Measurements from ENCODE around the gene KIAA1191.

Gene KIAA1191

GRCh38 chr5:176396330-176396729, 34.8 kb upstream of the KIAA1191 start:
- no peaks in the 10 kb centered on the region for H3K9me3 ChIP-seq (ENCODE audit: severe bottlenecking)
- H3K4me3 ChIP-seq (ENCODE audit: low read depth, low read length) = no peak overlapping the region
- H3K36me3 ChIP-seq = peaks cover 17% of the 10 kb centered on the region
- H3K27ac ChIP-seq = no peak overlapping the region; the same call in 1 of the 2 replicates
- H3K27me3 ChIP-seq (ENCODE audit: insufficient read depth, low read depth, severe bottlenecking) = no peaks in the 10 kb centered on the region
- peak; percentile 47 for DNase-seq
- peak; percentile 16; the same call in 1 of the 2 replicates for TF ChIP-seq CTCF (IDR thresholded peaks at IDR 0.05; ENCODE audit: low read depth, low read length)

GRCh38 chr5:176394881-176395675, 33.5 kb upstream of the KIAA1191 start:
- H3K4me3 ChIP-seq (ENCODE audit: low read depth, low read length) = no peak overlapping the region
- no peak for TF ChIP-seq CTCF (IDR thresholded peaks at IDR 0.05; ENCODE audit: low read depth, low read length)
- peaks cover 30% of the 10 kb centered on the region for H3K36me3 ChIP-seq
- no peak overlapping the region for H3K27ac ChIP-seq
- H3K27me3 ChIP-seq (ENCODE audit: insufficient read depth, low read depth, severe bottlenecking) = no peaks in the 10 kb centered on the region
- H3K9me3 ChIP-seq (ENCODE audit: severe bottlenecking) = no peaks in the 10 kb centered on the region
- no peak for DNase-seq

DNA sequence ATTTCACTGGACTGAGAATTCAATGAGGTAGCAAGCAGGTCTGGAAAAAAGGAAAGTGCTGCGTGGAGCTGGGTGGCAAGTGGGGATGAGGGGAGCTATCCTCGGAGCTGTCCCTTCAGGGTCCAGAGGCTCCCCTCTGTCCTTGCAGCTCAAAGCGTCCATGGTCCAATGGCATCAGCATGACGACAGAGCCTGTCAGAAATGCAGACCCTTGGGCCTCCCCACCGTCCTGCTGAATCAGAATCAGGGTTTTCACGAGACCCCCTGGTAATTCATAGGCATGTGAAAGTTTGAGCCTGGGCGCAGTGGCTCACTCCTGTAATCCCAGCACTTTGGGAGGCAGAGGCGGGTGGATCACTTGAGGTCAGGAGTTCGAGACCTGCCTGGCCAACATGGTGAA, 32.5 kb upstream of the KIAA1191 start:
- Histone ChIP-seq H3K27me3 (ENCODE audit: insufficient read depth, low read depth, severe bottlenecking) (no peaks in the 10 kb centered on the region), H3K4me3 (ENCODE audit: low read depth, low read length) (no peak overlapping the region), H3K27ac (no peak overlapping the region), H3K9me3 (ENCODE audit: severe bottlenecking) (no peaks in the 10 kb centered on the region), H3K36me3 (peaks cover 30% of the 10 kb centered on the region)
- TF ChIP-seq CTCF (IDR thresholded peaks at IDR 0.05; ENCODE audit: low read depth, low read length) = no peak
- DNase-seq = no peak

DNA sequence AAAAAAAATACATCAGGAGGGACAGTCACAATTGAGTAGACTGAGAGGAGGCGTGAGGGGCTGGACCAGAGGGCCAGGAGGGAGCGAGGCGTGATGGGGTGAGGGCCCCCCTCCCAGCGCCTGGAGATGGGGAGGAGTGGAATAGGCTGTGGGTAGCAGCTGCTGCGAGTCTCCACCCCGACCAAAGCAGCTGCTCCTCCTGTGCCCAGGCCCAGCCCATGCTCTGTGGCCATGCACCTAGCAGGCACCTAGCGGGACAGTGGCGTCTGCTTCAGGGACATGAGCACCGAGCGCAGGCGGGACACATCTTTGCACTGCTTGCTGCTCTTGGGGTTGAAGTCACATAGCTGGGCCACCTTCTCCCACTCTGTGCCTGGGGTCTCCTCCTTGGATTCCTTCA, 31.0 kb upstream of the KIAA1191 start:
- TF ChIP-seq CTCF (IDR thresholded peaks at IDR 0.05; ENCODE audit: low read depth, low read length) = no peak
- Histone ChIP-seq H3K4me3 (ENCODE audit: low read depth, low read length) (no peak overlapping the region), H3K9me3 (ENCODE audit: severe bottlenecking) (no peaks in the 10 kb centered on the region), H3K27ac (no peak overlapping the region), H3K36me3 (peaks cover 33% of the 10 kb centered on the region), H3K27me3 (ENCODE audit: insufficient read depth, low read depth, severe bottlenecking) (no peaks in the 10 kb centered on the region)
- DNase-seq = no peak

GRCh38 chr5:176391999-176392398, 30.4 kb upstream of the KIAA1191 start:
- Histone ChIP-seq H3K27me3 (ENCODE audit: insufficient read depth, low read depth, severe bottlenecking) (no peaks in the 10 kb centered on the region), H3K9me3 (ENCODE audit: severe bottlenecking) (no peaks in the 10 kb centered on the region), H3K4me3 (ENCODE audit: low read depth, low read length) (no peak overlapping the region), H3K27ac (no peak overlapping the region), H3K36me3 (peaks cover 33% of the 10 kb centered on the region)
- DNase-seq = no peak
- no peak for TF ChIP-seq CTCF (IDR thresholded peaks at IDR 0.05; ENCODE audit: low read depth, low read length)

- Histone ChIP-seq H3K36me3 (peaks cover 31% of the 10 kb centered on the region), H3K27me3 (ENCODE audit: insufficient read depth, low read depth, severe bottlenecking) (no peaks in the 10 kb centered on the region), H3K4me3 (ENCODE audit: low read depth, low read length) (no peak overlapping the region), H3K9me3 (ENCODE audit: severe bottlenecking) (no peaks in the 10 kb centered on the region), H3K27ac (no peak overlapping the region)
- DNase-seq = no peak
- 0 out of 2 replicates have a peak, but pooled peaks have one; percentile 6 for TF ChIP-seq CTCF (IDR thresholded peaks at IDR 0.05; ENCODE audit: low read depth, low read length)
Observed at GRCh38 chr5:176391479-176391878, 29.9 kb upstream of the KIAA1191 start.
